ENCODE data around the gene PCSK1N.
"Not testable (repeated sequence)": the region's sequence is repeated elsewhere in the genome, so short reads cannot be mapped to it uniquely, and the experiment has no call there.

PCSK1N gene, protein sequence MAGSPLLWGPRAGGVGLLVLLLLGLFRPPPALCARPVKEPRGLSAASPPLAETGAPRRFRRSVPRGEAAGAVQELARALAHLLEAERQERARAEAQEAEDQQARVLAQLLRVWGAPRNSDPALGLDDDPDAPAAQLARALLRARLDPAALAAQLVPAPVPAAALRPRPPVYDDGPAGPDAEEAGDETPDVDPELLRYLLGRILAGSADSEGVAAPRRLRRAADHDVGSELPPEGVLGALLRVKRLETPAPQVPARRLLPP

GRCh38 chrX:48835524-48836329 is at the start of gene PCSK1N:
PCSK1N (minus strand) TSS chrX:48835610; CDS start chrX:48835532, 78 bp downstream.
- Histone ChIP-seq H3K27ac (no peak within 1 kb of the TSS), H3K4me3 (peak within 1 kb of the TSS in 6 of 7 experiments; percentile 8 to 40 (median 22))

- Histone ChIP-seq H3K27ac (no peak overlapping the region), H3K4me3 (no peak overlapping the region)
Measured at GRCh38 chrX:48883729-48884128, 48.3 kb upstream of the PCSK1N start.

DNA sequence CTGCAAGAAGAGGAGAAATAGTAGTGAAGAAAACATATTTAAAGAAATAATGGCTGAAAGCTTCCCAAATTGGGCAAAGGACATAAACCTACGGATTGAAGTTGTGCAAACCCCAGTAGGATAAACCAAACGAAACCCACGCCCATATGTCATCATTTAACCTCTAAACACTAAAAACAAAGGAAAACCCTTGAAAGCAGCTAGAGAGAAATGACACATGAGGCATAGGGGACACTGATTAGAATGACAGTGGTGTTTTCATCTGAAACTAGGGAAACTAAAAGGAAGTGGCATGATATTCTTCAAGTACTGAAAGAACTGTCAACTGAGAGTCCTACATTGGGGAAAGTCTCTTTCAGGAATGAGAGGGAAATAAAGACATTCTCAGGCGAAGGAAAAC is 41.5 kb upstream of the PCSK1N start:
- H3K4me3 ChIP-seq, H3K27ac ChIP-seq: not testable (repeated sequence)

GRCh38 chrX:48872017-48872416 is 36.6 kb upstream of the PCSK1N start:
- not testable (repeated sequence) for H3K4me3 ChIP-seq, H3K27ac ChIP-seq

GRCh38 chrX:48864210-48864609 is 28.8 kb upstream of the PCSK1N start:
- H3K4me3 ChIP-seq, result no peak overlapping the region
- no peak overlapping the region for H3K27ac ChIP-seq

- Histone ChIP-seq H3K27ac (no peak overlapping the region), H3K4me3 (no peak overlapping the region)
Measured at GRCh38 chrX:48854898-48855297, 19.5 kb upstream of the PCSK1N start.

DNA sequence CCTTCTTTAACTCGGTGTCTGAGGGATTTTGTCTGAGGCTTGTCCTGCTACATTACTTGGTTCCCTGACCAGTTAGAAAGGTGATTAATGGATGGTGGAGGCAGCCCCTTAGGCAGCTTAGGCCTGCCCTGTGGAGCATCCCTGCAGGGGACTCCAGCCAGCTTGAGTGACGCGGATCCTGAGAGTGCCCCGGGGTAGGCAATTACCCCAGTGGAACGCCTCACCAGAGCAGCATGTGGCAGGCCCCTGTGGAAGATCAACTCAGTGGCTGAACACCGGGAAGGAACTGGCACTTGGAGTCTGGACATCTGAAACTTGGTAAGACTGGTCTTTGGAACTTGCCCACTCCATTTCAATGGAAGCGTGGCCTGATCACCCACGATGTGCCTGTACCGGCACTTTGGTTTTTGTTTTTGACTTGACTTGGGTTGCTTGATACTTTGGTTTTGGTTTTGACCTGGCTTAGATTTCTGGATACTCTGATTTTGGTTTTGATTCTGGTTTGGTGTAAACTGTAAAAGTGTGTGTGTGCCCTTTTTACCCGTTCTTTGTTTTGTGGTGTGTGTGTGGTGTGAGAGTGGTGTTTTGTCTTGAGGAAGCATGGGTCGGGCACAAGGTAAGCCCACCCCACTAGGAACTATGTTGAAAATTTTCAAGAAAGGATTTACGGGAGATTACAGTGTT is 18.9 kb upstream of the PCSK1N start:
- H3K27ac ChIP-seq, result not testable (repeated sequence)

DNA sequence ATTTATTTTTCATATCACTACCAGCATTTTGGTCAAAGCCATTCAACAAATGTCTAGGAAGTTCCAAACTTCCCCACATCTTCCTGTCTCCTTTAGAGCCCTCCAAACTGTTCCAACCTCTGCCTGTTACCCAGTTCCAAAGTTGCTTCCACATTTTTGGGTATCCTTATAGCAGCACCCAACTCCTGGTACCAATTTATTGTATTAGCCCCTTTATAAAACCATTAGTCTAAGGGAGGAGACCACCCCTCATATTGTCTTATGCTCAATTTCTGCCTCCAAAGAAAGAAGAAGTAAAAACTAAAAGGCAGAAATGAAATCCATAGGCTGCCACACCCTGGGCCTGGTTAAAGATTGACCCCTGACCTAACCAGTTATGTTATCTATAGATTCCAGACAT is 18.1 kb upstream of the PCSK1N start:
- H3K27ac ChIP-seq, H3K4me3 ChIP-seq: not testable (repeated sequence)

More for the DNA sequence above, 18.9 kb upstream of the PCSK1N start:
- not testable (repeated sequence) for H3K4me3 ChIP-seq

- H3K27ac ChIP-seq, result no peak overlapping the region
- no peak overlapping the region for H3K4me3 ChIP-seq
Measured at GRCh38 chrX:48852857-48853256, 17.4 kb upstream of the PCSK1N start.

- Histone ChIP-seq H3K4me3 (no peak overlapping the region), H3K27ac (no peak overlapping the region)
Measured at GRCh38 chrX:48848847-48849246, 13.4 kb upstream of the PCSK1N start.

- Histone ChIP-seq H3K27ac (no peak overlapping the region), H3K4me3 (no peak overlapping the region)
Measured at GRCh38 chrX:48839686-48840085, 4.3 kb upstream of the PCSK1N start.

- H3K4me3 ChIP-seq, result no peak overlapping the region
- H3K27ac ChIP-seq, result no peak overlapping the region
Measured at GRCh38 chrX:48834383-48834709, 1.1 kb downstream of the PCSK1N start.

DNA sequence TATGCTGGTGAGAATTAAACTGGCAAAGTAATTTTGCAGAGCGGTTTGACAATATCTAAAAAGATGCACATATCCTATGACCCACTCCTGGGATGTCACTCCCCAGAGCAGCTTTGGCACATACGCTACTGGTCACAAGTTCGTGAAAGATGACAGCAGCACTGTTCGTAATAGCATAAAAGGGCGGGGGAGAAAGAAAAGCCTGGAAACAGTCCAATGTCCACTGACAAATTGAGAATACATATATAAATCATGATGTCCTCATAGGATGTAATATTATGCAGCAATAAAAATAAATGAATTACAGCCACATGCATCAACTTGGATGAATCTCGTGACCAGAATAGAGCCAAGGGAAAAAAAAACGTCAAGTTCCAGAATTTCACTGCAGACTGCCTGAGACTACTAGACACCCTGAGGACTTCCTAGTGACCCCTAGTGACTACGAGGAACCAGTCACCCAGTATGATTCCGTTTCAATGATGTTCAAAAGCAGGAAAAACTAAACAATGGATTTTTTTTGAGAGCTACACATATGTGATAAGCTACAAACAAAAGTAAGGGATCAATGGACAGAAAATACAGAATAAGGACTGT is 1.8 kb downstream of the PCSK1N start:
- Histone ChIP-seq H3K27ac (no peak overlapping the region), H3K4me3 (no peak overlapping the region)

- Histone ChIP-seq H3K27ac (no peak overlapping the region), H3K4me3 (no peak overlapping the region)
Measured at GRCh38 chrX:48831909-48832291, 3.5 kb downstream of the PCSK1N start.

- H3K4me3 ChIP-seq, result no peak overlapping the region
- no peak overlapping the region for H3K27ac ChIP-seq
Measured at GRCh38 chrX:48831136-48831908, 4.1 kb downstream of the PCSK1N start.

GRCh38 chrX:48829016-48829735 is 6.2 kb downstream of the PCSK1N start:
- H3K4me3 ChIP-seq, result no peak overlapping the region
- H3K27ac ChIP-seq, result no peak overlapping the region

DNA sequence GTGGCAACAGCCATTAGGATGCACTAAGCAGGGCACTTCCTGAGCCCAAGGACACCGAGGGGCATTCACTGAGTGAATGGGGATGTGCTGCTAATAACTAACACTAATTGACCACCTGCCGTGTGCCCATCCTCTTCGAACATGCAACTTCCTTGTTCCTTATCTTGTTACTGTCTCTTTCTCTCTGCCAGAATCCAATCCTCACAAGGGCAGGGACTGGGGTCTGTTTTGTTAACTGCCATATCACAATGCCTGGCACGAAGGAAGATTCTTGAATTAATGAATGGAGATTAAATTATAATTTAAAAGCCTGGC is 7.8 kb downstream of the PCSK1N start:
- Histone ChIP-seq H3K4me3 (no peak overlapping the region), H3K27ac (no peak overlapping the region)

DNA sequence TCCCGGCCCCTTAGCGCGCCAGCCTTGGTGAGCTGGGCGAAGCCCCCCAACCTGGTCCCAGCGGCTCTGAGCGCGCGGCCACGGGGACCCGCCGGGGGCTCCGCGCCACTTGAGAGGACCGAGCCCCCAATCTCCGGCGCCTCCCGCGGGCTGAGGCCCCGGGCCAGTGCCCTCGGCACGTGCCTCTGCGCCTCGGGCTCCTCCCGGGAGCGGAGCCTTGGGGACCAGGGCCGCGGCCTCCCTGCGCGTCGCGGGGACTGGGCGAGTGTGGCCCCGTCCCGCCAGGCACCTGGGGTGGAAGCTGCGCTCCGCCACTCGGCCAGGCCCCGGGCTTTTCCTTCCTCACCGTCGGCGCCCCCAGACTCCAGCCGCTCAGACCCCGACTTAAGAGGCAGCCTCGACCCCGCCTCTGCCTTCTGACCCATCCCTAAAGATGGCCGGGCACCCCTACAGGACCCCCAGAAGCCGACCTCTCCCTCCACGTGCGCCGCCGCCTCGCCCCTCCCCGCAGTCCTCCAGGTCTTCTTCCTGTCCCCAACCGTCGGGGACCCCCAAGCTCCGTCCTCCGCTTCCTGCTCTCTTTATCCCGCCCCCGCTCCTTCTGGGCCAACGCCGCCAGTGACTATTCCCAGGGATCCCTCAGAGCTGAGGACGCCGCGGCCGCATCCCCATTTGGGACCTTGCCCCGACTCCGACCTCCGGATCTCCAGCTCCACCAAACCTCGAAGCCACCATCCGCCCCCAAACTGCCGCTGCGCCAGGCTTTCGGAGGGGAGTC is 8.3 kb downstream of the PCSK1N start:
- Histone ChIP-seq H3K4me3 (no peak overlapping the region), H3K27ac (no peak overlapping the region)

All from skin epidermis (tissue), 12 donors.